Retinal pigment epithelial cell (primary cell): ENCODE data around the gene D2HGDH.
"Not testable (repeated sequence)": the region's sequence is repeated elsewhere in the genome, so short reads cannot be mapped to it uniquely, and the experiment has no call there.

ENCODE experiments used
- DNase-seq: peaks from one replicate; pipeline ENCODE4 v3.0.0-alpha.2; 2010; ENCODE audit warnings: low read depth
- H3K4me3 ChIP-seq: 2 replicates; pipeline ENCODE4 v1.5.1; 2011; ENCODE audit warnings: mild to moderate bottlenecking, low read length, control low read depth, moderate library complexity
- CTCF ChIP-seq: conservative IDR thresholded peaks from 2 replicates; pipeline ENCODE4 v1.5.1; 2011; ENCODE audit warnings: low read depth, low read length, control low read depth, inconsistent platforms

D2HGDH gene

GRCh38 chr2:241777170-241777685 lies 42.8 kb downstream of the D2HGDH start:
- no peak overlapping the region for H3K4me3 ChIP-seq
- no peak for TF ChIP-seq CTCF
- DNase-seq, result no peak

GRCh38 chr2:241777686-241778627 lies 43.5 kb downstream of the D2HGDH start:
- TF ChIP-seq CTCF, result no peak
- no peak overlapping the region for H3K4me3 ChIP-seq
- no peak for DNase-seq

GRCh38 chr2:241780939-241781569 lies 46.6 kb downstream of the D2HGDH start:
- no peak overlapping the region for H3K4me3 ChIP-seq
- TF ChIP-seq CTCF, result no peak
- no peak for DNase-seq

GRCh38 chr2:241782053-241782452 lies 47.6 kb downstream of the D2HGDH start:
- not testable (repeated sequence) for DNase-seq, H3K4me3 ChIP-seq

GRCh38 chr2:241788135-241788534 lies 53.7 kb downstream of the D2HGDH start:
- no peak for TF ChIP-seq CTCF
- H3K4me3 ChIP-seq, result no peak overlapping the region
- no peak for DNase-seq

- no peak overlapping the region for H3K4me3 ChIP-seq
- no peak for DNase-seq
- TF ChIP-seq CTCF, result no peak
Observed at GRCh38 chr2:241788572-241788971, 54.1 kb downstream of the D2HGDH start.

GRCh38 chr2:241791385-241791784 lies 57.0 kb downstream of the D2HGDH start:
- not testable (repeated sequence) for H3K4me3 ChIP-seq, DNase-seq

GRCh38 chr2:241793385-241793784 lies 59.0 kb downstream of the D2HGDH start:
- no peak overlapping the region for H3K4me3 ChIP-seq
- no peak for TF ChIP-seq CTCF
- no peak for DNase-seq
